Central memory CD8-positive, alpha-beta T cell (primary cell): Measurements from ENCODE around the gene KCNH3.

Experiments used
- ATAC-seq: fragments of 150-1000 bp; cut with Tn5 transposase; replicated peaks from 2 replicates; pipeline ENCODE4 v1.10.0; 2022; ENCODE audit warnings: mild to moderate bottlenecking, moderate FRiP score, moderate number of reproducible peaks; ENCODE audit not compliant: poor library complexity, severe bottlenecking; ENCODE audit errors: extremely low read depth
- DNase-seq, 2 donors: peaks; one replicate each; pipeline ENCODE4 v3.0.0; 2021; ENCODE audit warnings: low spot score in 2 of 2
- H3K27ac Mint-ChIP-seq: one replicate; pipeline ENCODE4 v1.8.0; 2022; ENCODE audit warnings: low read depth, mild to moderate bottlenecking, moderate library complexity, mixed read lengths
- H3K27me3 Mint-ChIP-seq: one replicate; pipeline ENCODE4 v1.8.0; 2022; ENCODE audit warnings: mixed read lengths
- H3K36me3 Mint-ChIP-seq: one replicate; pipeline ENCODE4 v1.8.0; 2022; ENCODE audit warnings: mild to moderate bottlenecking, moderate library complexity, mixed read lengths; ENCODE audit not compliant: insufficient read depth
- H3K4me1 Mint-ChIP-seq: one replicate; pipeline ENCODE4 v1.8.0; 2022; ENCODE audit warnings: mixed read lengths
- H3K4me3 Mint-ChIP-seq: one replicate; pipeline ENCODE4 v1.8.0; 2022; ENCODE audit warnings: mild to moderate bottlenecking, moderate library complexity, mixed read lengths
- H3K9me3 Mint-ChIP-seq: one replicate; pipeline ENCODE4 v1.8.0; 2022; ENCODE audit warnings: mixed read lengths

Gene KCNH3

GRCh38 chr12:49562831-49563230 is 24.0 kb downstream of the KCNH3 start:
- H3K9me3 Mint-ChIP-seq: no peaks in the 10 kb centered on the region
- no peak overlapping the region for H3K4me3 Mint-ChIP-seq
- peaks cover 35% of the 10 kb centered on the region for H3K4me1 Mint-ChIP-seq
- DNase-seq (no peak), ATAC-seq (no peak)
- H3K27me3 Mint-ChIP-seq: no peaks in the 10 kb centered on the region
- peaks cover 56% of the 10 kb centered on the region for H3K36me3 Mint-ChIP-seq
- no peak overlapping the region for H3K27ac Mint-ChIP-seq

GRCh38 chr12:49563951-49564685 is 25.3 kb downstream of the KCNH3 start:
- no peaks in the 10 kb centered on the region for H3K27me3 Mint-ChIP-seq
- peaks cover 47% of the 10 kb centered on the region for H3K4me1 Mint-ChIP-seq
- peak overlapping the region; percentile 16 for H3K27ac Mint-ChIP-seq
- DNase-seq: no peak
- no peak for ATAC-seq
- H3K9me3 Mint-ChIP-seq: no peaks in the 10 kb centered on the region
- peaks cover 55% of the 10 kb centered on the region for H3K36me3 Mint-ChIP-seq
- H3K4me3 Mint-ChIP-seq: no peak overlapping the region

GRCh38 chr12:49564686-49565405 is 26.0 kb downstream of the KCNH3 start:
- Mint-ChIP-seq H3K36me3 (peaks cover 48% of the 10 kb centered on the region), H3K4me1 (peaks cover 47% of the 10 kb centered on the region)

GRCh38 chr12:49565406-49566265 is 26.8 kb downstream of the KCNH3 start:
- Mint-ChIP-seq H3K27ac (no peak overlapping the region), H3K4me3 (peak overlapping the region; percentile 40), H3K36me3 (peaks cover 45% of the 10 kb centered on the region), H3K4me1 (peaks cover 50% of the 10 kb centered on the region), H3K9me3 (no peaks in the 10 kb centered on the region), H3K27me3 (no peaks in the 10 kb centered on the region)
- ATAC-seq (no peak), DNase-seq (no peak)

More at GRCh38 chr12:49564686-49565405, 26.0 kb downstream of the KCNH3 start:
- DNase-seq (no peak), ATAC-seq (no peak)
- Mint-ChIP-seq H3K4me3 (peak overlapping the region; percentile 40), H3K27me3 (no peaks in the 10 kb centered on the region), H3K9me3 (no peaks in the 10 kb centered on the region), H3K27ac (no peak overlapping the region)

- Mint-ChIP-seq H3K4me3 (no peak overlapping the region), H3K9me3 (no peaks in the 10 kb centered on the region)
Measured at GRCh38 chr12:49566361-49566760, 27.5 kb downstream of the KCNH3 start.

GRCh38 chr12:49567302-49567610 is 28.4 kb downstream of the KCNH3 start:
- peaks cover 37% of the 10 kb centered on the region for H3K36me3 Mint-ChIP-seq
- ATAC-seq: peak; percentile 25

More at GRCh38 chr12:49566361-49566760, 27.5 kb downstream of the KCNH3 start:
- no peak overlapping the region for H3K27ac Mint-ChIP-seq
- ATAC-seq (no peak), DNase-seq (no peak)
- H3K36me3 Mint-ChIP-seq: peaks cover 43% of the 10 kb centered on the region
- no peaks in the 10 kb centered on the region for H3K27me3 Mint-ChIP-seq
- peaks cover 57% of the 10 kb centered on the region for H3K4me1 Mint-ChIP-seq

GRCh38 chr12:49567611-49568441 is 29.0 kb downstream of the KCNH3 start, which contains the start of gene MCRS1:
TSS of gene MCRS1 (minus strand) at chr12:49568142. CDS start at chr12:49566731, 1,411 bp downstream.
- H3K27ac Mint-ChIP-seq: peak within 1 kb of the TSS; percentile 99
- H3K36me3 Mint-ChIP-seq: peaks cover 31% of the 10 kb centered on the region
- ATAC-seq (peak; percentile 90), DNase-seq (peak; percentile 81 to 88)
- H3K9me3 Mint-ChIP-seq: no peaks in the 10 kb centered on the region
- H3K4me1 Mint-ChIP-seq: peaks cover 64% of the 10 kb centered on the region
- H3K4me3 Mint-ChIP-seq: peak within 1 kb of the TSS; percentile 97
- no peaks in the 10 kb centered on the region for H3K27me3 Mint-ChIP-seq

More at GRCh38 chr12:49567302-49567610, 28.4 kb downstream of the KCNH3 start:
- no peaks in the 10 kb centered on the region for H3K27me3 Mint-ChIP-seq
- DNase-seq: no peak
- H3K27ac Mint-ChIP-seq: peak overlapping the region; percentile 99
- H3K4me3 Mint-ChIP-seq: peak overlapping the region; percentile 97
- H3K4me1 Mint-ChIP-seq: peaks cover 64% of the 10 kb centered on the region
- H3K9me3 Mint-ChIP-seq: no peaks in the 10 kb centered on the region

- H3K4me3 Mint-ChIP-seq: peak overlapping the region; percentile 97
- H3K27me3 Mint-ChIP-seq: no peaks in the 10 kb centered on the region
- H3K27ac Mint-ChIP-seq: peak overlapping the region; percentile 99
- no peaks in the 10 kb centered on the region for H3K9me3 Mint-ChIP-seq
- H3K4me1 Mint-ChIP-seq: peaks cover 63% of the 10 kb centered on the region
- DNase-seq: no peak
- no peak for ATAC-seq
- H3K36me3 Mint-ChIP-seq: peaks cover 29% of the 10 kb centered on the region
Measured at GRCh38 chr12:49568442-49569162, 29.8 kb downstream of the KCNH3 start.

GRCh38 chr12:49577589-49578315 is 38.9 kb downstream of the KCNH3 start:
- no peak for ATAC-seq
- DNase-seq: no peak
- Mint-ChIP-seq H3K36me3 (peaks cover 4% of the 10 kb centered on the region), H3K9me3 (no peaks in the 10 kb centered on the region), H3K27ac (no peak overlapping the region), H3K4me3 (no peak overlapping the region), H3K27me3 (no peaks in the 10 kb centered on the region), H3K4me1 (peaks cover 12% of the 10 kb centered on the region)

GRCh38 chr12:49578471-49579112 is 39.8 kb downstream of the KCNH3 start:
- ATAC-seq: no peak
- DNase-seq: no peak
- Mint-ChIP-seq H3K36me3 (peaks cover 2% of the 10 kb centered on the region), H3K27ac (no peak overlapping the region), H3K4me3 (no peak overlapping the region), H3K4me1 (peaks cover 12% of the 10 kb centered on the region), H3K9me3 (no peaks in the 10 kb centered on the region), H3K27me3 (no peaks in the 10 kb centered on the region)
